HL-60 (cell line): ENCODE results near the gene KLHL30.

Experiments used
- GABPA ChIP-seq: IDR thresholded peaks from 2 replicates; pipeline ENCODE4 v1.6.1; 2012; ENCODE audit warnings: low read depth
- POLR2AphosphoS5 ChIP-seq: IDR thresholded peaks from 2 replicates; pipeline ENCODE4 v1.6.1; 2012; ENCODE audit warnings: low read depth
- TF ChIP-seq, protein P1 (sequence below): IDR thresholded peaks from one replicate; pipeline ENCODE4 v1.5.1; 2011; ENCODE audit warnings: low read length, control low read depth, inconsistent platforms; ENCODE audit not compliant: insufficient read depth

DNA sequence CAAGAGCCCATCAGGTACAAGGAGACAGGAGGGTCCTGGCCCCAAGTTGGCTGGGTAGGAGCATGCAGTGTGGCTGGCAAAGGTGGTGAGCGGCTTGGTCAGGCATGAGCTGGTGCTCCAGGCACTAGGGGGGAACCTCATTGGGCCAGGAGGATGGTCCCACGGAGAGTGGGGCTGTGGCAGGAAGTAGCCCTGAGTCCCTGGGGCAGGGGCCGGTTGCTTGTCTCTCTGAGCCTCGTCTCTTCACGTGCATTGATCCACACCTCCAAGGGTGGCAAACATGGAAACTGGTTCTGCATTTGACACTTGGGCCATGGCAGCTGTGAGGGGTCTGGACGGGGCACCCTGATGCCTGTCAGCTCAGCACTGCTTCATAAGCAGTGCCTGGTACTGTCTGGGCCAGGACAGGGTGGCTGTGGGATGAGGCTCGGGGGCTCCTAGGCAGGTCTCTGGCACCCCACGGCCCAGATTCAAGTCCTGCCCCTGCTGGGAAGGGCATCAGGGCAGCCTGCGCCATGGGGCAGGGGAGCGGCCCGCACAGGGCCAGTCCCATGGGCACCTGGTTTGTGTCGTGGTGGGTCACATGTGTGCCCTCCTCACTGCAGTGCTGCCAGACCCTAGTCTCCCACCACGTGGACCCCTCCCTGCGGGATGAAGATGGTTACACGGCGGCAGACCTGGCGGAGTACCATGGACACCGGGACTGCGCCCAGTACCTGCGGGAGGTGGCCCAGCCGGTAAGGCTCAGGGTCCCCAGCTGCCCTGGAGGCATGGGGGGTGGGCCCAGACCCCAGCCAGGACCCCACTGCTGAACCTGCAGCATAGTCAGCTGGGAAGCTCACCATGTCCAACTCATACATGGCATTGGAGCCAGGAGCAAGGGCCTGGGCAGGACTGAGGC lies 21.9 kb upstream of the KLHL30 start:
- TF ChIP-seq, protein P1, sequence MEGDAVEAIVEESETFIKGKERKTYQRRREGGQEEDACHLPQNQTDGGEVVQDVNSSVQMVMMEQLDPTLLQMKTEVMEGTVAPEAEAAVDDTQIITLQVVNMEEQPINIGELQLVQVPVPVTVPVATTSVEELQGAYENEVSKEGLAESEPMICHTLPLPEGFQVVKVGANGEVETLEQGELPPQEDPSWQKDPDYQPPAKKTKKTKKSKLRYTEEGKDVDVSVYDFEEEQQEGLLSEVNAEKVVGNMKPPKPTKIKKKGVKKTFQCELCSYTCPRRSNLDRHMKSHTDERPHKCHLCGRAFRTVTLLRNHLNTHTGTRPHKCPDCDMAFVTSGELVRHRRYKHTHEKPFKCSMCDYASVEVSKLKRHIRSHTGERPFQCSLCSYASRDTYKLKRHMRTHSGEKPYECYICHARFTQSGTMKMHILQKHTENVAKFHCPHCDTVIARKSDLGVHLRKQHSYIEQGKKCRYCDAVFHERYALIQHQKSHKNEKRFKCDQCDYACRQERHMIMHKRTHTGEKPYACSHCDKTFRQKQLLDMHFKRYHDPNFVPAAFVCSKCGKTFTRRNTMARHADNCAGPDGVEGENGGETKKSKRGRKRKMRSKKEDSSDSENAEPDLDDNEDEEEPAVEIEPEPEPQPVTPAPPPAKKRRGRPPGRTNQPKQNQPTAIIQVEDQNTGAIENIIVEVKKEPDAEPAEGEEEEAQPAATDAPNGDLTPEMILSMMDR: no peak
- TF ChIP-seq POLR2AphosphoS5 (no peak), GABPA (no peak)
